A549 (cell line): ENCODE results near the gene PMP22. TPM values are rescaled to one million over a fixed set of nuclear protein-coding genes. Genes with fewer than 3 reads are reported as not detected.
"Not testable (repeated sequence)": the region's sequence is repeated elsewhere in the genome, so short reads cannot be mapped to it uniquely, and the experiment has no call there.

Experiments
- ATAC-seq, 2 experiments: fragments of 200-7000 bp in 1 of 2; fragments of >200 bp in 1 of 2; cut with Nextera tagmentation in 1 of 2; cut with Tn5 transposase in 1 of 2; 3 replicates each; pipeline versions ENCODE4 v1.8.0 to v1.9.1; 2018 to 2020; ENCODE audit warnings: mild to moderate bottlenecking in 1 of 2, moderate library complexity in 1 of 2
- CTCF ChIA-PET: fragments of 300-600 bp; sonication (Branson Sonifier 250); formaldehyde crosslinking; extraction: SDS; loops from one replicate; lab custom pipeline; 2021; ENCODE audit warnings: antibody characterized with exemption, inconsistent platforms; lab: Yijun Ruan, JAX
- POLR2A ChIA-PET: fragments of 350-600 bp; formaldehyde crosslinking; extraction: SDS; loops from one replicate; lab custom pipeline; 2021; ENCODE audit warnings: antibody characterized with exemption, inconsistent platforms; lab: Yijun Ruan, JAX
- DNase-seq, 2 experiments: peaks; one replicate each; pipeline versions ENCODE4 v3.0.0 to v3.0.0-alpha.2; 2011 to 2016; ENCODE audit warnings: low read depth in 1 of 2, low spot score in 1 of 2
- FAIRE-seq: peaks from 2 replicates; lab custom pipeline; 2011; peaks lifted over from hg19 to GRCh38; lab: Jason Lieb, UNC
- H3K27ac ChIP-seq, 2 experiments: fragments of >200 bp; sonication (Bioruptor Twin); formaldehyde crosslinking; 3 replicates each; pipeline ENCODE4 v1.5.1; 2016 to 2017
- H3K4me1 ChIP-seq: fragments of >200 bp; sonication (Bioruptor Twin); formaldehyde crosslinking; 3 replicates; pipeline ENCODE4 v1.6.1; 2016
- H3K4me2 ChIP-seq: fragments of >200 bp; sonication (Bioruptor Twin); formaldehyde crosslinking; 3 replicates; pipeline ENCODE4 v1.6.1; 2016
- H3K4me3 ChIP-seq: fragments of >200 bp; sonication (Bioruptor Twin); formaldehyde crosslinking; 3 replicates; pipeline ENCODE4 v1.5.1; 2016
- H3K9me3 ChIP-seq: fragments of >200 bp; sonication (Bioruptor Twin); formaldehyde crosslinking; 3 replicates; pipeline ENCODE4 v1.6.1; 2016
- BHLHE40 ChIP-seq: IDR thresholded peaks from 2 replicates; pipeline ENCODE4 v1.6.1; 2012; ENCODE audit warnings: low read depth, low read length, inconsistent platforms
- EHMT2 ChIP-seq: fragments of 200-600 bp; sonication (generic); IDR thresholded peaks from 2 replicates; pipeline ENCODE4 v1.6.1; 2016; ENCODE audit warnings: antibody characterized with exemption, low read depth, mild to moderate bottlenecking, moderate library complexity
- FOSB ChIP-seq: fragments of 250-450 bp; sonication (Bioruptor Pico); IDR thresholded peaks from 2 replicates; pipeline ENCODE4 v1.5.0; 2020; ENCODE audit warnings: mild to moderate bottlenecking, moderate library complexity
- HDAC2 ChIP-seq: fragments of 200-600 bp; sonication (generic); IDR thresholded peaks from 2 replicates; pipeline ENCODE4 v1.6.1; 2016
- HEYL ChIP-seq: fragments of 250-450 bp; sonication (Bioruptor Pico); IDR thresholded peaks from 2 replicates; pipeline ENCODE4 v1.8.0; 2021; ENCODE audit warnings: mild to moderate bottlenecking, moderate library complexity
- HOXB13 ChIP-seq: fragments of 250-450 bp; sonication (Bioruptor Pico); IDR thresholded peaks from 2 replicates; pipeline ENCODE4 v1.5.0; 2020; ENCODE audit warnings: low read depth, mild to moderate bottlenecking, moderate library complexity
- KDM5A ChIP-seq: fragments of 200-600 bp; sonication (generic); IDR thresholded peaks from 2 replicates; pipeline ENCODE4 v1.6.1; 2016; ENCODE audit warnings: antibody characterized with exemption, mild to moderate bottlenecking
- RNF2 ChIP-seq: fragments of 200-600 bp; sonication (generic); IDR thresholded peaks from 2 replicates; pipeline ENCODE4 v1.6.1; 2016; ENCODE audit warnings: low read depth, mild to moderate bottlenecking, antibody characterized with exemption, moderate library complexity, borderline replicate concordance
- SREBF2 ChIP-seq: fragments of 450-650 bp; IDR thresholded peaks from 2 replicates; pipeline ENCODE4 v1.6.1; 2014; ENCODE audit warnings: mild to moderate bottlenecking, moderate library complexity
- TFCP2L1 ChIP-seq: fragments of 250-450 bp; sonication (Bioruptor Pico); IDR thresholded peaks from 2 replicates; pipeline ENCODE4 v1.5.0; 2021; ENCODE audit warnings: mild to moderate bottlenecking
- ZC3H11A ChIP-seq: fragments of 450-650 bp; IDR thresholded peaks from 2 replicates; pipeline ENCODE4 v1.6.1; 2014; ENCODE audit warnings: antibody characterized with exemption, mild to moderate bottlenecking
- WGBS: methylation state at CpG from one replicate; pipeline ENCODE4 v1.1.6; 2017; ENCODE audit errors: missing lambda C conversion rate; 5-methylcytosine and 5-hydroxymethylcytosine counted together
- polyA plus RNA-seq, 4 experiments: library from polyadenylated mRNA; depleted of rRNA in 3 of 4; stranded (reverse); fragments of >200 nt; fragmentation: RNase III in 1 of 4; extraction: RNeasy Plus Mini Kit Qiagen cat#74134 plus additional on column Dnase treatment in 1 of 4; gene quantifications; 2 replicates in 3 of 4; 3 replicates in 1 of 4; pipeline ENCODE4 v1.2.3, GENCODE V29; 2011 to 2017
- TF ChIP-seq, protein P1 (sequence below): fragments of 450-650 bp; IDR thresholded peaks from 2 replicates; pipeline ENCODE4 v1.6.1; 2014; ENCODE audit warnings: antibody characterized with exemption
- TF ChIP-seq, protein P2 (sequence below): fragments of >200 bp; sonication (Bioruptor Twin); formaldehyde crosslinking; IDR thresholded peaks from 3 replicates; pipeline ENCODE4 v1.5.1; 2016
- TF ChIP-seq, protein P3 (sequence below): fragments of 250-450 bp; sonication (Bioruptor Pico); IDR thresholded peaks from 2 replicates; pipeline ENCODE4 v1.5.0; 2021; ENCODE audit warnings: mild to moderate bottlenecking, moderate library complexity, borderline replicate concordance
- TF ChIP-seq, protein P4 (sequence below): IDR thresholded peaks from 2 replicates; pipeline ENCODE4 v1.6.1; 2012
- TF ChIP-seq, protein P5 (sequence below): fragments of 150-350 bp; IDR thresholded peaks from 2 replicates; pipeline ENCODE4 v1.6.1; 2014; ENCODE audit warnings: low read depth, mild to moderate bottlenecking, low read length

PMP22 gene
- polyA plus RNA-seq, 2 of the 4 experiments (the other 2 are of a cell fraction), result 40.1 to 102 TPM

DNA sequence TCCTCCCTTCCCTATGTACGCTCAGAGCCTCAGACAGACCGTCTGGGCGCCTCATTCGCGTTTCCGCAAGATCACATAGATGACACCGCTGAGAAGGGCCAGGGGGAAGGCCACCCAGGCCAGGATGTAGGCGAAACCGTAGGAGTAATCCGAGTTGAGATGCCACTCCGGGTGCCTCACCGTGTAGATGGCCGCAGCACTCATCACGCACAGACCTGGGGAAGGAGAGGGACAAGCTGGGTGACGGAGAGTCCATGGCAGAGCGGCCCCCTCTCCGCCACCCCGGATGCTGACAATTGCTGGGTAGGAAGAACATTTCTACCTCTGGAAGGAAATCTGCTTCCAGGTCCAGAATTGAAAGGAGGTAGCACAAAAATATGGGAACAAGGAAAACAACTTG is 34.3 kb downstream of the PMP22 start:
- ATAC-seq, result no peak
- no peak for FAIRE-seq
- Histone ChIP-seq H3K4me2 (no peak overlapping the region), H3K4me1 (no peaks in the 10 kb centered on the region), H3K9me3 (no peaks in the 10 kb centered on the region), H3K27ac (no peak overlapping the region), H3K4me3 (no peak overlapping the region)
- DNase-seq, result no peak
- WGBS, result 93% methylated on average over 18 of the region's 18 CpGs
- POLR2A ChIA-PET, result no interaction called here
- CTCF ChIA-PET, result interaction anchor here (1.0 to 1.2 kb wide), 3 partner anchors 15 to 295 kb away, joined by 3 to 5 read pairs (median 3); no protein-coding TSS in a partner anchor
- no peak for TF ChIP-seq SREBF2
- no peak for TF ChIP-seq TFCP2L1 (CRISPR knock-in tag)
- no peak for TF ChIP-seq KDM5A
- TF ChIP-seq RNF2, result no peak
- TF ChIP-seq, protein P1, sequence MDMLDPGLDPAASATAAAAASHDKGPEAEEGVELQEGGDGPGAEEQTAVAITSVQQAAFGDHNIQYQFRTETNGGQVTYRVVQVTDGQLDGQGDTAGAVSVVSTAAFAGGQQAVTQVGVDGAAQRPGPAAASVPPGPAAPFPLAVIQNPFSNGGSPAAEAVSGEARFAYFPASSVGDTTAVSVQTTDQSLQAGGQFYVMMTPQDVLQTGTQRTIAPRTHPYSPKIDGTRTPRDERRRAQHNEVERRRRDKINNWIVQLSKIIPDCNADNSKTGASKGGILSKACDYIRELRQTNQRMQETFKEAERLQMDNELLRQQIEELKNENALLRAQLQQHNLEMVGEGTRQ, result no peak
- TF ChIP-seq FOSB, result no peak
- TF ChIP-seq HOXB13 (CRISPR knock-in tag), result no peak
- no peak for TF ChIP-seq BHLHE40
- no peak for TF ChIP-seq HDAC2
- TF ChIP-seq EHMT2, result no peak
- no peak for TF ChIP-seq ZC3H11A
- TF ChIP-seq, protein P2, sequence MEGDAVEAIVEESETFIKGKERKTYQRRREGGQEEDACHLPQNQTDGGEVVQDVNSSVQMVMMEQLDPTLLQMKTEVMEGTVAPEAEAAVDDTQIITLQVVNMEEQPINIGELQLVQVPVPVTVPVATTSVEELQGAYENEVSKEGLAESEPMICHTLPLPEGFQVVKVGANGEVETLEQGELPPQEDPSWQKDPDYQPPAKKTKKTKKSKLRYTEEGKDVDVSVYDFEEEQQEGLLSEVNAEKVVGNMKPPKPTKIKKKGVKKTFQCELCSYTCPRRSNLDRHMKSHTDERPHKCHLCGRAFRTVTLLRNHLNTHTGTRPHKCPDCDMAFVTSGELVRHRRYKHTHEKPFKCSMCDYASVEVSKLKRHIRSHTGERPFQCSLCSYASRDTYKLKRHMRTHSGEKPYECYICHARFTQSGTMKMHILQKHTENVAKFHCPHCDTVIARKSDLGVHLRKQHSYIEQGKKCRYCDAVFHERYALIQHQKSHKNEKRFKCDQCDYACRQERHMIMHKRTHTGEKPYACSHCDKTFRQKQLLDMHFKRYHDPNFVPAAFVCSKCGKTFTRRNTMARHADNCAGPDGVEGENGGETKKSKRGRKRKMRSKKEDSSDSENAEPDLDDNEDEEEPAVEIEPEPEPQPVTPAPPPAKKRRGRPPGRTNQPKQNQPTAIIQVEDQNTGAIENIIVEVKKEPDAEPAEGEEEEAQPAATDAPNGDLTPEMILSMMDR, result no peak
- no peak for TF ChIP-seq HEYL (CRISPR knock-in tag)
- TF ChIP-seq, protein P3, sequence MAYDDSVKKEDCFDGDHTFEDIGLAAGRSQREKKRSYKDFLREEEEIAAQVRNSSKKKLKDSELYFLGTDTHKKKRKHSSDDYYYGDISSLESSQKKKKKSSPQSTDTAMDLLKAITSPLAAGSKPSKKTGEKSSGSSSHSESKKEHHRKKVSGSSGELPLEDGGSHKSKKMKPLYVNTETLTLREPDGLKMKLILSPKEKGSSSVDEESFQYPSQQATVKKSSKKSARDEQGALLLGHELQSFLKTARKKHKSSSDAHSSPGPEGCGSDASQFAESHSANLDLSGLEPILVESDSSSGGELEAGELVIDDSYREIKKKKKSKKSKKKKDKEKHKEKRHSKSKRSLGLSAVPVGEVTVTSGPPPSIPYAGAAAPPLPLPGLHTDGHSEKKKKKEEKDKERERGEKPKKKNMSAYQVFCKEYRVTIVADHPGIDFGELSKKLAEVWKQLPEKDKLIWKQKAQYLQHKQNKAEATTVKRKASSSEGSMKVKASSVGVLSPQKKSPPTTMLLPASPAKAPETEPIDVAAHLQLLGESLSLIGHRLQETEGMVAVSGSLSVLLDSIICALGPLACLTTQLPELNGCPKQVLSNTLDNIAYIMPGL (CRISPR knock-in tag), result no peak
- TF ChIP-seq, protein P4, sequence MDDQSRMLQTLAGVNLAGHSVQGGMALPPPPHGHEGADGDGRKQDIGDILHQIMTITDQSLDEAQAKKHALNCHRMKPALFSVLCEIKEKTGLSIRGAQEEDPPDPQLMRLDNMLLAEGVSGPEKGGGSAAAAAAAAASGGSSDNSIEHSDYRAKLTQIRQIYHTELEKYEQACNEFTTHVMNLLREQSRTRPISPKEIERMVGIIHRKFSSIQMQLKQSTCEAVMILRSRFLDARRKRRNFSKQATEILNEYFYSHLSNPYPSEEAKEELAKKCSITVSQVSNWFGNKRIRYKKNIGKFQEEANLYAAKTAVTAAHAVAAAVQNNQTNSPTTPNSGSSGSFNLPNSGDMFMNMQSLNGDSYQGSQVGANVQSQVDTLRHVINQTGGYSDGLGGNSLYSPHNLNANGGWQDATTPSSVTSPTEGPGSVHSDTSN, result no peak

DNA sequence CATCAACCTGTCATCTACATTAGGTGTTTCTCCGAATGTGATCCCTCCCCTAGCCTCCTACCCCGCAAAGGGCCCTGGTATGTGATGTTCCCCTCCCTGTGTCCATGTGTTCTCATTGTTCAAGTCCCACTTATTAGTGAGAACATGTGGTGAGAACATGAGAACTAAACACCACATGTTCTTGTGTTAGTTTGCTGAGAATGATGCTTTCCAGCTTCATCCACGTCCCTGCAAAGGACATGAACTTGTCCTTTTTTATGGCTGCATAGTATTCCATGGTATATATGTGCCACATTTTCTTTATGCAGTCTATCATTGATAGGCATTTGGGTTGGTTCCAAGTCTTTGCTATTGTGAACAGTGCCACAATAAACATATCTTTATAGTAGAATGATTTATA is 43.3 kb downstream of the PMP22 start:
- H3K27ac ChIP-seq, FAIRE-seq, H3K4me3 ChIP-seq, DNase-seq, H3K4me1 ChIP-seq, CTCF ChIA-PET, H3K9me3 ChIP-seq, H3K4me2 ChIP-seq, ATAC-seq, POLR2A ChIA-PET: not testable (repeated sequence)
- WGBS, result 36% methylated on average over 3 of the region's 3 CpGs

DNA sequence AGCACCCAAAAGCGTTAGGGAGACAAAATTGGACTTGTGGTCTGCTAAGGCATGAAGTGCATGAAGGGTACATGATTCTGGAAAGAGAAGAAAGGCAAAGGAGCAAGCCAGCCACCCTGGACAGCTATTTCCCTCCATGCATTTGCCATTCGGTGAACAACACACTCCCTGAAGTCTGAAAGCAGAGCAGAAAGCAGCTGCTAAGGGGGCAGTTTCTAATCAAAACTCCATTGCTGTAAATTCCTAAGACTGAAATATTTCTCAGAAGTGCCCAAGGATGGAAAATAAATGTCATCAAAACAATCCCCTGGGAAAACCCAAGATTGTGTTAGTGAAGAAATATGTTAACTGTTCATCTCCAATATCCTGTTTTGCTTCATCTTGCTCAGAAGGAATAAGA is 44.3 kb downstream of the PMP22 start:
- TF ChIP-seq, protein P5, sequence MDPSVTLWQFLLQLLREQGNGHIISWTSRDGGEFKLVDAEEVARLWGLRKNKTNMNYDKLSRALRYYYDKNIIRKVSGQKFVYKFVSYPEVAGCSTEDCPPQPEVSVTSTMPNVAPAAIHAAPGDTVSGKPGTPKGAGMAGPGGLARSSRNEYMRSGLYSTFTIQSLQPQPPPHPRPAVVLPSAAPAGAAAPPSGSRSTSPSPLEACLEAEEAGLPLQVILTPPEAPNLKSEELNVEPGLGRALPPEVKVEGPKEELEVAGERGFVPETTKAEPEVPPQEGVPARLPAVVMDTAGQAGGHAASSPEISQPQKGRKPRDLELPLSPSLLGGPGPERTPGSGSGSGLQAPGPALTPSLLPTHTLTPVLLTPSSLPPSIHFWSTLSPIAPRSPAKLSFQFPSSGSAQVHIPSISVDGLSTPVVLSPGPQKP, result no peak
- TF ChIP-seq, all 56 proteins: peak for 0
- ChIA-PET CTCF (no interaction called here), POLR2A (no interaction called here)
- ATAC-seq, result no peak; a peak in 1 of 6 replicates
- no peak for DNase-seq
- no peak overlapping the region for H3K4me2 ChIP-seq
- no peak overlapping the region for H3K27ac ChIP-seq
- no peaks in the 10 kb centered on the region for H3K4me1 ChIP-seq
- WGBS, result 46% methylated on average over 2 of the region's 2 CpGs
- H3K4me3 ChIP-seq, result no peak overlapping the region
- H3K9me3 ChIP-seq, result no peaks in the 10 kb centered on the region
- peak; percentile 63 for FAIRE-seq
